Measurements from ENCODE around the gene SAMD1. TPM values are rescaled to one million over a fixed set of nuclear protein-coding genes. Genes with fewer than 3 reads are reported as not detected.
"Not testable (repeated sequence)": the region's sequence is repeated elsewhere in the genome, so short reads cannot be mapped to it uniquely, and the experiment has no call there.

The SAMD1 gene
- total and polyA plus RNA-seq, 2 donors from 2014 or later = 23.3 to 28.3 TPM

DNA sequence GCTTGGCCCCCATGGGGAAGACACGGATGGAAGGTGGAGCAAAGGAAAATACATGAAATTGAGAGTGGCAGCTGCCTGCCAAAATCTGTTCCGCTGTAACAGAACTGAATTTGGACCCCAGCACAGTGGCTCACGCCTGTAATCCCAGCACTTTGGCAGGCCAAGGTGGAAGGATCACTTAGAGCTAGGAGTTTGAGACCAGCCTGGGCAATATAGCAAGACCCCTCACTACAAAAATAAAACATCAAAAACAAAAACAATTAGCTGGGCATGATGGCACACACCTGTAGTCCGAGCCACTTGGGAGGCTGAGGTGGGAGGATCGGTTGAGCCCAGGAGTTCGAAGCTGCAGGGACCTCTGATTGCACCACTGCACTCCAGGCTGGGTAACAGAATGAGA is 38.1 kb downstream of the SAMD1 start:
- Histone ChIP-seq H3K4me3 (ENCODE audit: low read length in 3 of 3) (no peak overlapping the region), H3K36me3 (ENCODE audit: control insufficient read depth in 2 of 3, insufficient read depth in 3 of 3, low read length in 3 of 3) (no peaks in the 10 kb centered on the region), H3K9ac (ENCODE audit: low read length in 3 of 3) (no peak overlapping the region), H3K4me1 (ENCODE audit: control insufficient read depth in 2 of 3, insufficient read depth in 2 of 3, low read depth in 1 of 3, low read length in 3 of 3) (no peaks in the 10 kb centered on the region), H3K27ac (ENCODE audit: low read depth in 2 of 2, low read length in 2 of 2) (no peak overlapping the region), H3K27me3 (ENCODE audit: control insufficient read depth, insufficient read depth, low read length) (no peaks in the 10 kb centered on the region), H3K9me3 (ENCODE audit: control insufficient read depth in 2 of 3, insufficient read depth in 1 of 3, low read length in 3 of 3) (peaks cover 0 to 5% (median 0%) of the 10 kb centered on the region in 3 donors)
- DNase-seq = no peak
- no peak for FAIRE-seq
- TF ChIP-seq, protein P1, sequence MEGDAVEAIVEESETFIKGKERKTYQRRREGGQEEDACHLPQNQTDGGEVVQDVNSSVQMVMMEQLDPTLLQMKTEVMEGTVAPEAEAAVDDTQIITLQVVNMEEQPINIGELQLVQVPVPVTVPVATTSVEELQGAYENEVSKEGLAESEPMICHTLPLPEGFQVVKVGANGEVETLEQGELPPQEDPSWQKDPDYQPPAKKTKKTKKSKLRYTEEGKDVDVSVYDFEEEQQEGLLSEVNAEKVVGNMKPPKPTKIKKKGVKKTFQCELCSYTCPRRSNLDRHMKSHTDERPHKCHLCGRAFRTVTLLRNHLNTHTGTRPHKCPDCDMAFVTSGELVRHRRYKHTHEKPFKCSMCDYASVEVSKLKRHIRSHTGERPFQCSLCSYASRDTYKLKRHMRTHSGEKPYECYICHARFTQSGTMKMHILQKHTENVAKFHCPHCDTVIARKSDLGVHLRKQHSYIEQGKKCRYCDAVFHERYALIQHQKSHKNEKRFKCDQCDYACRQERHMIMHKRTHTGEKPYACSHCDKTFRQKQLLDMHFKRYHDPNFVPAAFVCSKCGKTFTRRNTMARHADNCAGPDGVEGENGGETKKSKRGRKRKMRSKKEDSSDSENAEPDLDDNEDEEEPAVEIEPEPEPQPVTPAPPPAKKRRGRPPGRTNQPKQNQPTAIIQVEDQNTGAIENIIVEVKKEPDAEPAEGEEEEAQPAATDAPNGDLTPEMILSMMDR (IDR thresholded peaks at IDR 0.05; ENCODE audit: borderline replicate concordance, extremely low read depth, insufficient read depth) = no peak
- intact Hi-C loops (cut with DNase I) = loop anchor here (10.0 kb wide), 1 partner anchor 168 kb away; no protein-coding TSS in a partner anchor

- no peaks in the 10 kb centered on the region for H3K36me3 ChIP-seq (ENCODE audit: control insufficient read depth in 2 of 3, insufficient read depth in 3 of 3, low read length in 3 of 3)
- TF ChIP-seq, protein P1 (IDR thresholded peaks at IDR 0.05; ENCODE audit: borderline replicate concordance, extremely low read depth, insufficient read depth) = no peak
- H3K9me3 ChIP-seq (ENCODE audit: control insufficient read depth in 2 of 3, insufficient read depth in 1 of 3, low read length in 3 of 3) = peaks cover 0 to 5% (median 0%) of the 10 kb centered on the region in 3 donors
- H3K4me1 ChIP-seq (ENCODE audit: control insufficient read depth in 2 of 3, insufficient read depth in 2 of 3, low read depth in 1 of 3, low read length in 3 of 3) = no peaks in the 10 kb centered on the region
- FAIRE-seq (no peak), DNase-seq (no peak)
- intact Hi-C loops (cut with DNase I) = loop anchor here (10.0 kb wide), 1 partner anchor 167 kb away; no protein-coding TSS in a partner anchor
- H3K27me3 ChIP-seq (ENCODE audit: control insufficient read depth, insufficient read depth, low read length) = no peaks in the 10 kb centered on the region
- no peak overlapping the region for H3K9ac ChIP-seq (ENCODE audit: low read length in 3 of 3)
- no peak overlapping the region for H3K4me3 ChIP-seq (ENCODE audit: low read length in 3 of 3)
- no peak overlapping the region for H3K27ac ChIP-seq (ENCODE audit: low read depth in 2 of 2, low read length in 2 of 2)
Observed at GRCh38 chr19:14051980-14052379, 38.6 kb downstream of the SAMD1 start.

DNA sequence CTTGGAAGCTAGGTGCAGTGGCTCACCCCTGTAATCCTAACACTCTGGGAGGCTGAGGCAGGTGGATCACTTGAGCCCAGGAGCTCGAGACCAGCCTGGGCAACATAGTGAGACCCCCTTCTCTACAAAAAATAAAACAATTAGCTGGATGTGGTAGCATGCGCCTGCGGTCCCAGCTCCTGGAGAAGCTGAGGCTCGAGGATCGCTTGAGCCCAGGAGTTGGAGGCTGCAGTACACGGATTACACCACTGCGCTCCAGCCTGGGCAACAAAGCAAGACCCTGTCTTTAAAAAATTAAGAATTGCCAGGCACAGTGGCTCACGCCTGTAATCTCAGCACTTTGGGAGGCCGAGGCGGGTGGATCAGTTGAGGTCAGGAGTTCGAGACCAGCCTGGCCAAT is 39.6 kb downstream of the SAMD1 start:
- intact Hi-C loops (cut with DNase I) = loop anchor here (10.0 kb wide), 1 partner anchor 166 kb away; no protein-coding TSS in a partner anchor
- not testable (repeated sequence) for H3K4me3 ChIP-seq (ENCODE audit: low read length in 3 of 3); DNase-seq; H3K36me3 ChIP-seq (ENCODE audit: control insufficient read depth in 2 of 3, insufficient read depth in 3 of 3, low read length in 3 of 3); H3K27ac ChIP-seq (ENCODE audit: low read depth in 2 of 2, low read length in 2 of 2); H3K9ac ChIP-seq (ENCODE audit: low read length in 3 of 3); H3K4me1 ChIP-seq (ENCODE audit: control insufficient read depth in 2 of 3, insufficient read depth in 2 of 3, low read depth in 1 of 3, low read length in 3 of 3); H3K27me3 ChIP-seq (ENCODE audit: control insufficient read depth, insufficient read depth, low read length); FAIRE-seq; H3K9me3 ChIP-seq (ENCODE audit: control insufficient read depth in 2 of 3, insufficient read depth in 1 of 3, low read length in 3 of 3)

GRCh38 chr19:14050512-14050911 is 40.0 kb downstream of the SAMD1 start:
- peaks cover 0 to 5% (median 0%) of the 10 kb centered on the region in 3 donors for H3K9me3 ChIP-seq (ENCODE audit: control insufficient read depth in 2 of 3, insufficient read depth in 1 of 3, low read length in 3 of 3)
- H3K4me1 ChIP-seq (ENCODE audit: control insufficient read depth in 2 of 3, insufficient read depth in 2 of 3, low read depth in 1 of 3, low read length in 3 of 3) = no peaks in the 10 kb centered on the region
- no peak for DNase-seq
- no peak for FAIRE-seq
- H3K27me3 ChIP-seq (ENCODE audit: control insufficient read depth, insufficient read depth, low read length) = no peaks in the 10 kb centered on the region
- H3K27ac ChIP-seq (ENCODE audit: low read depth in 2 of 2, low read length in 2 of 2) = no peak overlapping the region
- H3K36me3 ChIP-seq (ENCODE audit: control insufficient read depth in 2 of 3, insufficient read depth in 3 of 3, low read length in 3 of 3) = no peaks in the 10 kb centered on the region
- intact Hi-C loops (cut with DNase I) = loop anchor here (10.0 kb wide), 1 partner anchor 166 kb away; no protein-coding TSS in a partner anchor
- H3K4me3 ChIP-seq (ENCODE audit: low read length in 3 of 3) = no peak overlapping the region
- TF ChIP-seq, protein P1 (IDR thresholded peaks at IDR 0.05; ENCODE audit: borderline replicate concordance, extremely low read depth, insufficient read depth) = no peak
- H3K9ac ChIP-seq (ENCODE audit: low read length in 3 of 3) = no peak overlapping the region
